Loucy (cell line): ENCODE data around the gene IGFL4.
A peak's percentile ranks its signal among the peaks of the same experiment; 100 is the strongest.

ENCODE experiments used
- H2AFZ ChIP-seq: fragments of 200-600 bp; sonication (generic); 2 replicates; pipeline ENCODE4 v1.6.0; 2016; ENCODE audit warnings: antibody characterized with exemption, mild to moderate bottlenecking, low read length, moderate library complexity
- H3F3A ChIP-seq: fragments of 200-600 bp; 2 replicates; pipeline ENCODE4 v1.6.0; 2016; ENCODE audit warnings: antibody characterized with exemption, low read depth, mild to moderate bottlenecking
- H3K27me3 ChIP-seq: fragments of 200-600 bp; sonication (generic); 2 replicates; pipeline ENCODE4 v1.6.1; 2014; ENCODE audit warnings: low read length, mild to moderate bottlenecking; ENCODE audit not compliant: insufficient read depth, poor library complexity, severe bottlenecking
- H3K36me3 ChIP-seq: fragments of 200-600 bp; sonication (generic); 2 replicates; pipeline ENCODE4 v1.6.1; 2016; ENCODE audit warnings: low read length; ENCODE audit not compliant: insufficient read depth
- H3K4me1 ChIP-seq: fragments of 200-600 bp; sonication (generic); 2 replicates; pipeline ENCODE4 v1.5.1; 2014; ENCODE audit warnings: low read length, mild to moderate bottlenecking; ENCODE audit not compliant: insufficient read depth, poor library complexity, severe bottlenecking
- H3K4me2 ChIP-seq: fragments of 200-600 bp; sonication (generic); 2 replicates; pipeline ENCODE4 v1.6.0; 2014; ENCODE audit warnings: antibody characterized with exemption, low read length, low read depth, mild to moderate bottlenecking; ENCODE audit not compliant: poor library complexity, severe bottlenecking
- H3K4me3 ChIP-seq: fragments of 200-600 bp; sonication (generic); 2 replicates; pipeline ENCODE4 v1.5.1; 2014; ENCODE audit warnings: low read length, mild to moderate bottlenecking, mixed read lengths; ENCODE audit not compliant: poor library complexity, severe bottlenecking
- H3K79me2 ChIP-seq: fragments of 200-600 bp; sonication (generic); 2 replicates; pipeline ENCODE4 v1.6.1; 2014; ENCODE audit warnings: low read length; ENCODE audit not compliant: insufficient read depth
- H3K9ac ChIP-seq: fragments of 200-600 bp; sonication (generic); 2 replicates; pipeline ENCODE4 v1.6.0; 2014; ENCODE audit warnings: mild to moderate bottlenecking, low read depth, low read length, moderate library complexity; ENCODE audit not compliant: poor library complexity, severe bottlenecking
- H3K9me2 ChIP-seq: fragments of 200-600 bp; sonication (generic); replicated peaks from 2 replicates; pipeline ENCODE4 v1.6.1; 2016; ENCODE audit warnings: low read depth, low read length, mixed read lengths
- H3K9me3 ChIP-seq: fragments of 200-600 bp; sonication (generic); 2 replicates; pipeline ENCODE4 v1.6.1; 2014; ENCODE audit warnings: mild to moderate bottlenecking, antibody characterized with exemption, low read length, low read depth; ENCODE audit not compliant: insufficient read depth
- H4K20me1 ChIP-seq: fragments of 200-600 bp; sonication (generic); 2 replicates; pipeline ENCODE4 v1.6.0; 2014; ENCODE audit warnings: antibody characterized with exemption, low read length, mild to moderate bottlenecking; ENCODE audit not compliant: insufficient read depth, poor library complexity, severe bottlenecking
- EZH2phosphoT487 ChIP-seq: fragments of 200-600 bp; IDR thresholded peaks from 2 replicates; pipeline ENCODE4 v1.6.1; 2018; ENCODE audit warnings: antibody characterized with exemption, mild to moderate bottlenecking, moderate library complexity, borderline replicate concordance
- TF ChIP-seq, protein P1 (sequence below): fragments of 200-600 bp; sonication (generic); conservative IDR thresholded peaks from 2 replicates; pipeline ENCODE4 v1.5.1; 2014; ENCODE audit warnings: mild to moderate bottlenecking, antibody characterized with exemption, low read length

Gene IGFL4

DNA sequence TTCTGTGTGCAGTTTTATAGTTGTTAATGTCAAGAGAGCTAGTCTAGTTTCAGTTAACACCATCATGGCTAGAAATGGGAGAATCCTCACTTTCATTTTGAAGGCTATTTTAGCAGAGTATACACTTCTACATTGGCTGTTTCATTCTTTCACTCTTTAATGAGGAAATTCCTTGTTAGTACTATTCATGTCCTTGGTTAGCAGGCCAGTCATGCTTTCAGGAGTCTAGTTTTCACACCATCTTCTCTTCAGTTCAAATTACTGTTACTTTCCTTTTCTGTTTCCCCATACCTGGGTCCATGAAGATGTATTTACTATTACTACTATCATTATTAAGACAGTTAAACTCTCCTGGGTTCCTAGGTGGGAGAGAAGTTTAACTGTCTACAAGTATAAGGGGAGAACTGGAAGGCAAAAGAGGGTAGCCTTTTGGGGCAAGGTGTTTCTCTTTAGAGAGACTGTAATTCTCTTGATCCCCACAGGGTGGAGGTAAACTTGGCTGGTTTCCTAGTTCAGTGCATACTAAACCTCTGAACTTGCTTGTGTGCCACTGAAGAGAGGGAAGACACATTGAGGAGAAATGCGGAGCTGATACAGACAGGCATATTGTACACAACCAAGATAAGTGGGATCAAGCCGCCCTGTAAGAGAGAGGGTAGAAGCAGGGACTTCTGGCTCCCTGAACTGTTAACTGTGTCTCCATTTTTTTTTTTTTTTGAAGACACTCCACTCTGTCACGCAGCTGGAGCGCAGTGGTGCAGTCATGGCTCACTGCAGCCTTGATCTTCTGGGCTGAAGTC is 41.3 kb upstream of the IGFL4 start:
- no peaks in the 10 kb centered on the region; the same call in 1 of the 2 replicates for H3K9me3 ChIP-seq
- no peaks in the 10 kb centered on the region for H4K20me1 ChIP-seq
- no peak overlapping the region for H3K4me3 ChIP-seq
- no peaks in the 10 kb centered on the region for H3K36me3 ChIP-seq
- H3K9ac ChIP-seq = no peak overlapping the region
- H3K79me2 ChIP-seq = no peaks in the 10 kb centered on the region
- H3K4me1 ChIP-seq = no peaks in the 10 kb centered on the region
- no peaks in the 10 kb centered on the region for H3K9me2 ChIP-seq
- no peaks in the 10 kb centered on the region for H3K27me3 ChIP-seq
- H2AFZ ChIP-seq = no peak overlapping the region
- TF ChIP-seq, protein P1, sequence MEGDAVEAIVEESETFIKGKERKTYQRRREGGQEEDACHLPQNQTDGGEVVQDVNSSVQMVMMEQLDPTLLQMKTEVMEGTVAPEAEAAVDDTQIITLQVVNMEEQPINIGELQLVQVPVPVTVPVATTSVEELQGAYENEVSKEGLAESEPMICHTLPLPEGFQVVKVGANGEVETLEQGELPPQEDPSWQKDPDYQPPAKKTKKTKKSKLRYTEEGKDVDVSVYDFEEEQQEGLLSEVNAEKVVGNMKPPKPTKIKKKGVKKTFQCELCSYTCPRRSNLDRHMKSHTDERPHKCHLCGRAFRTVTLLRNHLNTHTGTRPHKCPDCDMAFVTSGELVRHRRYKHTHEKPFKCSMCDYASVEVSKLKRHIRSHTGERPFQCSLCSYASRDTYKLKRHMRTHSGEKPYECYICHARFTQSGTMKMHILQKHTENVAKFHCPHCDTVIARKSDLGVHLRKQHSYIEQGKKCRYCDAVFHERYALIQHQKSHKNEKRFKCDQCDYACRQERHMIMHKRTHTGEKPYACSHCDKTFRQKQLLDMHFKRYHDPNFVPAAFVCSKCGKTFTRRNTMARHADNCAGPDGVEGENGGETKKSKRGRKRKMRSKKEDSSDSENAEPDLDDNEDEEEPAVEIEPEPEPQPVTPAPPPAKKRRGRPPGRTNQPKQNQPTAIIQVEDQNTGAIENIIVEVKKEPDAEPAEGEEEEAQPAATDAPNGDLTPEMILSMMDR = peak; percentile 71
- TF ChIP-seq EZH2phosphoT487 = no peak
- no peaks in the 10 kb centered on the region for H3F3A ChIP-seq
- H3K4me2 ChIP-seq = no peak overlapping the region

DNA sequence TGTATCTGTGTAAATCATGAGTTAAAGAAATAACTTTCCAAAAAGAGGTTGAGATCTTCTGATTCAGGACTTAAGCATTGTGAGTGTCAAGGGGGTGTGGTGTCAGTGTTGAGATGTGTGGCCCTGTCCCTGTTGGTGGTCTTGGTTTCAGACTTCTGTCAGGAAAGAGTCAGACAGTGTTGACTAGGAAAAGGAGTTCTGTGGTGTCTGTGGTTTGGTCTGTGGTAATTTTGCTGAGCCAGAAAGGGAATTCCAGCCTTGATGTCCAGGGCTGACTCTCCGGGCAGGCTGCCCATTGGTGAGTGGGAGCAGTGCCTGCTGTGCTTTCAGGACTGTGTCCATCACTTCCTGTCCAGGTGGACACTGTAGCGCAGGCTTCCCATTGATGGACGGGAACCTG is 39.8 kb upstream of the IGFL4 start:
- Histone ChIP-seq H3K9ac (no peak overlapping the region), H2AFZ (no peak overlapping the region), H3K79me2 (no peaks in the 10 kb centered on the region), H4K20me1 (no peaks in the 10 kb centered on the region), H3K9me3 (no peaks in the 10 kb centered on the region), H3K4me2 (no peak overlapping the region), H3K4me1 (no peaks in the 10 kb centered on the region), H3K4me3 (no peak overlapping the region), H3K27me3 (no peaks in the 10 kb centered on the region), H3K9me2 (no peaks in the 10 kb centered on the region), H3F3A (no peaks in the 10 kb centered on the region), H3K36me3 (no peaks in the 10 kb centered on the region)
- TF ChIP-seq, protein P1 = no peak
- TF ChIP-seq EZH2phosphoT487 = no peak

DNA sequence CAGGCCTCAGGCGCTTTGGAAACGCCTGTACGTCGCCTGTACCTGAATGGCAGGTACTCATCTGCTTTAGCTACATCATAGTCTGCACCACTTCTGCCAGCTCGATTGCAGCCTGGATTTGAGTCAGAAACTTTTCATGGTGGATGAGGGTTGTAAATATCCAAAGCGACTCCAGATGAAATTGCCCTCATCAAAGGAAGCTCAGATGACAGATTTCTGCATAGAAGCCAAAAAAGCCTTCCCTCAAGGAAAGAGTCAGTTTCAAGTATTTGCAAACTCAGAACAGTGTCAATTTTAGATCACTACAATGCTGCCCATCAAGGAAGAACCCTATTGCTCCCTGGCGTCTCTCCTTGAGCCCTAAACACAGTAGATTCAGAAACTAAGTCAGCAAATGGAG is 38.8 kb upstream of the IGFL4 start:
- no peaks in the 10 kb centered on the region for H4K20me1 ChIP-seq
- no peak overlapping the region for H3K4me3 ChIP-seq
- H3K79me2 ChIP-seq = no peaks in the 10 kb centered on the region
- no peaks in the 10 kb centered on the region for H3K27me3 ChIP-seq
- H3F3A ChIP-seq = no peaks in the 10 kb centered on the region
- H3K4me1 ChIP-seq = no peaks in the 10 kb centered on the region
- H3K9me3 ChIP-seq = no peaks in the 10 kb centered on the region
- H3K9ac ChIP-seq = no peak overlapping the region
- H3K4me2 ChIP-seq = no peak overlapping the region
- no peak overlapping the region for H2AFZ ChIP-seq
- no peaks in the 10 kb centered on the region for H3K9me2 ChIP-seq
- no peaks in the 10 kb centered on the region for H3K36me3 ChIP-seq
- no peak for TF ChIP-seq EZH2phosphoT487
